ENCODE data around the gene RECK. TPM values are rescaled to one million over a fixed set of nuclear protein-coding genes. Genes with fewer than 3 reads are reported as not detected.

Gene RECK
- total and polyA plus RNA-seq, 2 donors (not counting 1 experiment from before 2014, with no cell fraction given), result 98.4 to 212 TPM

DNA sequence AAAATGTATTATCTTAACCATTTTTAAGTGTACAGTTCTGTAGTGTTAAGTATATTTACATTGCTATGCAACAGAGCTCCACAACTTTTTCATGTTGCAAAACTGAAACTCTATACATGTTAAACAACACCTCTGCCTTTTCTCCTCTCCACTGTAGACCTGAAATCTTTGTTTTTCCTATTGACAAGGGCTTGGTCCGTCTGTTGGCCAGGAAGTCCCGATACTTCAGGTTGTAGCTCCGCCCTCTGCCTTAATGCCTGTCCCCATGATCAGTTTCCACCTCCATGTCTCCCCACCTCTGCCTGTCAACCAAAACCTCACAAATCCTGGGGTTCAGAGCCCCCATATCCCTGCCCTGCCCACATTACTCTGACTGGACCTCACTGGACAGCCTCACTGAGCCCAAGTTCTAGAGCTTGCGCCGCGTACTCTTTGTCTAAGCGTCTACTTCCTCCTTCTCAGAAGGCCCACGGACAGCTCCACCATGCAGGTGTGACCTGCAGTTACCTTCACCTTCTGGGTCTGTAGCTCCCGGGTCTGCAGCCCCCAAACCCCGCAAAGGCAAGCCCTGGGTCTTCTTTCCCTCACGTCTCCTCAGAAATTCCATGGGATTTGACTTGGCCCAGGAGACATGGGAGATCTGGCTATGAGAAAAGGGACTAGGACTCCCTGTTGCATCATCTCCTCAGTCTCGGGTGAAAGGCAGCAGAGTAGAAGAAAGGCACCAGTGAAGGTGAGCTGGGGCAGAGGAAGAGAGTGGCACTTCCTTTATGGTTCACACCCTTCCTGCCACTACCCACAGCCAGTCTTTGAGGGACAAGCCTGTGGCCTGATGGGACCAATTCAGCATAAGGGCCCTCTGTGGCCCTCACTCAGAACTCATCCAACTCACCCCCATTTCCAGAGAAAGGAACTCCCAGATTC, 107.9 kb downstream of the RECK start:
- peaks cover 4% of the 10 kb centered on the region for H3K36me3 ChIP-seq (ENCODE audit: control insufficient read depth, insufficient read depth, low read length)
- H3K4me3 ChIP-seq (replicated peaks in 1 of 4; ENCODE audit: control extremely low read depth in 1 of 4, insufficient read depth in 1 of 4, low read depth in 3 of 4, low read length in 4 of 4), result no peak overlapping the region
- H3K4me1 ChIP-seq (ENCODE audit: control insufficient read depth, extremely low read depth, insufficient read depth, low read length), result peaks cover 20% of the 10 kb centered on the region
- H3K4me2 ChIP-seq (ENCODE audit: extremely low read depth, insufficient read depth, low read length), result no peak overlapping the region
- no peak overlapping the region for H2AFZ ChIP-seq (ENCODE audit: low read length)
- no peaks in the 10 kb centered on the region for H3K79me2 ChIP-seq (ENCODE audit: control insufficient read depth, insufficient read depth, low read length)
- no peak for DNase-seq (ENCODE audit: low read depth in 2 of 2)
- no peak overlapping the region for H3K9ac ChIP-seq (ENCODE audit: insufficient read depth, low read length)
- TF ChIP-seq EZH2 (IDR thresholded peaks at IDR 0.05; ENCODE audit: low read length, missing control alignments), result no peak
- TF ChIP-seq, protein P1, sequence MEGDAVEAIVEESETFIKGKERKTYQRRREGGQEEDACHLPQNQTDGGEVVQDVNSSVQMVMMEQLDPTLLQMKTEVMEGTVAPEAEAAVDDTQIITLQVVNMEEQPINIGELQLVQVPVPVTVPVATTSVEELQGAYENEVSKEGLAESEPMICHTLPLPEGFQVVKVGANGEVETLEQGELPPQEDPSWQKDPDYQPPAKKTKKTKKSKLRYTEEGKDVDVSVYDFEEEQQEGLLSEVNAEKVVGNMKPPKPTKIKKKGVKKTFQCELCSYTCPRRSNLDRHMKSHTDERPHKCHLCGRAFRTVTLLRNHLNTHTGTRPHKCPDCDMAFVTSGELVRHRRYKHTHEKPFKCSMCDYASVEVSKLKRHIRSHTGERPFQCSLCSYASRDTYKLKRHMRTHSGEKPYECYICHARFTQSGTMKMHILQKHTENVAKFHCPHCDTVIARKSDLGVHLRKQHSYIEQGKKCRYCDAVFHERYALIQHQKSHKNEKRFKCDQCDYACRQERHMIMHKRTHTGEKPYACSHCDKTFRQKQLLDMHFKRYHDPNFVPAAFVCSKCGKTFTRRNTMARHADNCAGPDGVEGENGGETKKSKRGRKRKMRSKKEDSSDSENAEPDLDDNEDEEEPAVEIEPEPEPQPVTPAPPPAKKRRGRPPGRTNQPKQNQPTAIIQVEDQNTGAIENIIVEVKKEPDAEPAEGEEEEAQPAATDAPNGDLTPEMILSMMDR (conservative IDR thresholded peaks at IDR 0.05 in 1 of 2, IDR thresholded peaks at IDR 0.05 in 1 of 2; ENCODE audit: low read depth in 1 of 2, low read length in 2 of 2), result no peak
- no peaks in the 10 kb centered on the region for H3K27me3 ChIP-seq (ENCODE audit: control insufficient read depth, insufficient read depth, low read length)
- H3K27ac ChIP-seq (ENCODE audit: insufficient read depth, low read length), result no peak overlapping the region
- no peaks in the 10 kb centered on the region for H3K9me3 ChIP-seq (ENCODE audit: control insufficient read depth, insufficient read depth, low read depth, low read length)
- H4K20me1 ChIP-seq (ENCODE audit: control insufficient read depth, extremely low read depth, insufficient read depth, low read length), result no peaks in the 10 kb centered on the region

DNA sequence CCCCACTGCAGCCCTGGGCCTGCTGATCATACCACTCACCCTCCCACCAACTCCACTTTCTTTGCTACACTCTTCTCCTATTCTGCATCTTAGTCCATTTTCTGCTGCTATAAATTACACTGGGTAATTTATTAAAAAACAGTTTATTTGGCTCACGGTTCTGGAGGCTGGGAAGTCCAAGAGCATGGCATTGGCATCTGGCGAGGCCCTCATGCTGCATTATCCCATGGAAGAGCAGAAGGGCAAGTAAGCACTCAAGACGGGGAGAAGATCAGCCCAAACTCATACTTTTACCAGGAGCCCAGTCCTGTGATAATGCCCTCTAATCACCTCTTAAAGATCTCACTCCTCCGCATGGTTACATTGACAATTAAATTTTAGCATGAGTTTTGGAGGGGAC, 109.3 kb downstream of the RECK start:
- Histone ChIP-seq H3K27ac (ENCODE audit: insufficient read depth, low read length) (no peak overlapping the region), H3K4me3 (replicated peaks in 1 of 4; ENCODE audit: control extremely low read depth in 1 of 4, insufficient read depth in 1 of 4, low read depth in 3 of 4, low read length in 4 of 4) (no peak overlapping the region), H3K4me2 (ENCODE audit: extremely low read depth, insufficient read depth, low read length) (no peak overlapping the region), H3K79me2 (ENCODE audit: control insufficient read depth, insufficient read depth, low read length) (no peaks in the 10 kb centered on the region), H3K27me3 (ENCODE audit: control insufficient read depth, insufficient read depth, low read length) (no peaks in the 10 kb centered on the region), H4K20me1 (ENCODE audit: control insufficient read depth, extremely low read depth, insufficient read depth, low read length) (no peaks in the 10 kb centered on the region), H3K4me1 (ENCODE audit: control insufficient read depth, extremely low read depth, insufficient read depth, low read length) (peaks cover 20% of the 10 kb centered on the region), H2AFZ (ENCODE audit: low read length) (no peak overlapping the region), H3K9ac (ENCODE audit: insufficient read depth, low read length) (no peak overlapping the region), H3K9me3 (ENCODE audit: control insufficient read depth, insufficient read depth, low read depth, low read length) (no peaks in the 10 kb centered on the region), H3K36me3 (ENCODE audit: control insufficient read depth, insufficient read depth, low read length) (peaks cover 4% of the 10 kb centered on the region)
- no peak for DNase-seq (ENCODE audit: low read depth in 2 of 2)
- TF ChIP-seq, protein P1 (conservative IDR thresholded peaks at IDR 0.05 in 1 of 2, IDR thresholded peaks at IDR 0.05 in 1 of 2; ENCODE audit: low read depth in 1 of 2, low read length in 2 of 2), result no peak
- no peak for TF ChIP-seq EZH2 (IDR thresholded peaks at IDR 0.05; ENCODE audit: low read length, missing control alignments)

DNA sequence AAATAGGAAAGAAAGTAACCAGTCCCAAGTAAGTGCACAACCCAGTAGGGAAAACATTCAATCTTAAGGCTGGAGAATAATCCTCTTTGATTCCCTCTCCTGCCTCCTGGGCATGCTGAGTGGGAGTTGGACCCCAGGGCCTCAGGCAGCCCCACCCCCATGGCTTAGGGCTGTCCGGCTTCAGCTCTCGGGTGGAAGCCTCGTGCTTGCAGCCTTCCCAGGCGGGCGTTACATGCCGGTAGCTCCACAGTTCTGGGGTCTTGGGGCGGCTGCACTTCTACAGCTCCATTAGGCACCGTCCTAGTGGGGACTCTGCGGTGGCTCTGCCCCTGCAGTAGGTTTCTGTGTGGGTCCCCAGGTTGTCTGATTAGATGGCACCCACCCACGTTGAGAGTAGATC, 109.9 kb downstream of the RECK start:
- Histone ChIP-seq H3K36me3 (ENCODE audit: control insufficient read depth, insufficient read depth, low read length) (peaks cover 4% of the 10 kb centered on the region), H3K4me2 (ENCODE audit: extremely low read depth, insufficient read depth, low read length) (no peak overlapping the region), H3K9me3 (ENCODE audit: control insufficient read depth, insufficient read depth, low read depth, low read length) (no peaks in the 10 kb centered on the region), H3K79me2 (ENCODE audit: control insufficient read depth, insufficient read depth, low read length) (no peaks in the 10 kb centered on the region), H4K20me1 (ENCODE audit: control insufficient read depth, extremely low read depth, insufficient read depth, low read length) (no peaks in the 10 kb centered on the region), H3K4me3 (replicated peaks in 1 of 4; ENCODE audit: control extremely low read depth in 1 of 4, insufficient read depth in 1 of 4, low read depth in 3 of 4, low read length in 4 of 4) (no peak overlapping the region), H2AFZ (ENCODE audit: low read length) (no peak overlapping the region), H3K9ac (ENCODE audit: insufficient read depth, low read length) (no peak overlapping the region), H3K4me1 (ENCODE audit: control insufficient read depth, extremely low read depth, insufficient read depth, low read length) (peaks cover 20% of the 10 kb centered on the region), H3K27ac (ENCODE audit: insufficient read depth, low read length) (no peak overlapping the region), H3K27me3 (ENCODE audit: control insufficient read depth, insufficient read depth, low read length) (no peaks in the 10 kb centered on the region)
- DNase-seq (ENCODE audit: low read depth in 2 of 2), result no peak
- TF ChIP-seq EZH2 (IDR thresholded peaks at IDR 0.05; ENCODE audit: low read length, missing control alignments), result no peak
- TF ChIP-seq, protein P1 (conservative IDR thresholded peaks at IDR 0.05 in 1 of 2, IDR thresholded peaks at IDR 0.05 in 1 of 2; ENCODE audit: low read depth in 1 of 2, low read length in 2 of 2), result no peak
